CD14-positive monocyte (primary cell): Measurements from ENCODE around the gene SLC12A2. TPM values are rescaled to one million over a fixed set of nuclear protein-coding genes. Genes with fewer than 3 reads are reported as not detected.

Experiments used
- DNase-seq, 3 donors: peaks; one replicate each; pipeline ENCODE4 v3.0.0-alpha.2; 2011 to 2022
- H2AFZ ChIP-seq: 2 replicates; pipeline ENCODE4 v1.6.0; 2012; ENCODE audit warnings: mild to moderate bottlenecking, low read depth, low read length, inconsistent platforms; ENCODE audit not compliant: insufficient read depth, poor library complexity, severe bottlenecking
- H3K27ac ChIP-seq, 2 donors: 1 replicate in 1 of 2; 2 replicates in 1 of 2; pipeline ENCODE4 v1.5.1; 2012 to 2013; ENCODE audit warnings: low read length in 2 of 2, control low read depth in 1 of 2, inconsistent platforms in 1 of 2, low read depth in 1 of 2, mild to moderate bottlenecking in 1 of 2
- H3K27me3 ChIP-seq, 2 donors: one replicate each; pipeline versions ENCODE4 v1.6.0 to v1.6.1; 2011 to 2013; ENCODE audit warnings: low read length in 2 of 2; ENCODE audit not compliant: control insufficient read depth in 2 of 2, insufficient read depth in 2 of 2
- H3K36me3 ChIP-seq, 2 donors: replicated peaks in 1 of 2; 1 replicate in 1 of 2; 2 replicates in 1 of 2; pipeline versions ENCODE4 v1.5.1 to v1.6.1; 2012 to 2013; ENCODE audit warnings: low read length in 2 of 2, control low read depth in 1 of 2, inconsistent platforms in 1 of 2, mild to moderate bottlenecking in 1 of 2; ENCODE audit not compliant: insufficient read depth in 2 of 2, control insufficient read depth in 1 of 2
- H3K4me1 ChIP-seq, 2 donors: 1 replicate in 1 of 2; 2 replicates in 1 of 2; pipeline versions ENCODE4 v1.5.1 to v1.6.1; 2012 to 2013; ENCODE audit warnings: low read length in 2 of 2, control low read depth in 1 of 2, inconsistent platforms in 1 of 2, mild to moderate bottlenecking in 1 of 2, moderate library complexity in 1 of 2; ENCODE audit not compliant: insufficient read depth in 2 of 2, control insufficient read depth in 1 of 2
- H3K4me2 ChIP-seq: replicated peaks from 2 replicates; pipeline ENCODE3; 2012; ENCODE audit warnings: low read length, moderate library complexity, mild to moderate bottlenecking; ENCODE audit not compliant: poor library complexity, severe bottlenecking; ENCODE audit errors: extremely low read depth
- H3K4me3 ChIP-seq, 3 experiments: fragments of 200-600 bp in 1 of 3; sonication (generic) in 1 of 3; replicated peaks in 1 of 3; 1 replicate in 2 of 3; 2 replicates in 1 of 3; pipeline ENCODE4 v1.5.1; 2011 to 2013; ENCODE audit warnings: low read length in 3 of 3, mild to moderate bottlenecking in 3 of 3, control low read depth in 2 of 3, low read depth in 2 of 3, inconsistent platforms in 1 of 3, moderate library complexity in 1 of 3
- H3K79me2 ChIP-seq: 2 replicates; pipeline ENCODE4 v1.6.0; 2012; ENCODE audit warnings: mild to moderate bottlenecking, control low read depth, inconsistent platforms, low read length, moderate library complexity; ENCODE audit not compliant: insufficient read depth
- H3K9ac ChIP-seq: 2 replicates; pipeline ENCODE4 v1.6.0; 2017; ENCODE audit warnings: low read length, mild to moderate bottlenecking; ENCODE audit not compliant: insufficient read depth, poor library complexity, severe bottlenecking
- H3K9me3 ChIP-seq, 2 donors: replicated peaks in 1 of 2; 1 replicate in 1 of 2; 2 replicates in 1 of 2; pipeline versions ENCODE4 v1.5.1 to v1.6.1; 2012 to 2013; ENCODE audit warnings: low read length in 2 of 2, control low read depth in 1 of 2; ENCODE audit not compliant: control insufficient read depth in 1 of 2, insufficient read depth in 1 of 2
- H4K20me1 ChIP-seq: 2 replicates; pipeline ENCODE4 v1.6.0; 2012; ENCODE audit warnings: mild to moderate bottlenecking, low read length, control low read depth, moderate library complexity; ENCODE audit not compliant: insufficient read depth
- H3K27ac Mint-ChIP-seq, 7 donors: one replicate each; pipeline ENCODE4 v1.8.0; 2020; ENCODE audit warnings: mild to moderate bottlenecking in 7 of 7, mixed read lengths in 7 of 7, moderate library complexity in 6 of 7, inconsistent platforms in 2 of 7
- H3K27me3 Mint-ChIP-seq, 3 donors: one replicate each; pipeline ENCODE4 v1.8.0; 2021 to 2022; ENCODE audit warnings: low read depth in 3 of 3, mild to moderate bottlenecking in 3 of 3, mixed read lengths in 3 of 3, moderate library complexity in 3 of 3, inconsistent platforms in 1 of 3
- H3K36me3 Mint-ChIP-seq, 2 donors: one replicate each; pipeline ENCODE4 v1.8.0; 2020; ENCODE audit warnings: mixed read lengths in 2 of 2, inconsistent platforms in 1 of 2, mild to moderate bottlenecking in 1 of 2
- H3K4me1 Mint-ChIP-seq: one replicate; pipeline ENCODE4 v1.8.0; 2020; ENCODE audit warnings: mild to moderate bottlenecking, mixed read lengths
- H3K4me3 Mint-ChIP-seq, 2 donors: one replicate each; pipeline ENCODE4 v1.8.0; 2020; ENCODE audit warnings: mild to moderate bottlenecking in 2 of 2, mixed read lengths in 2 of 2, moderate library complexity in 1 of 2
- H3K9me3 Mint-ChIP-seq, 7 donors: one replicate each; pipeline ENCODE4 v1.8.0; 2020 to 2022; ENCODE audit warnings: mixed read lengths in 7 of 7, mild to moderate bottlenecking in 6 of 7, moderate library complexity in 6 of 7, inconsistent platforms in 2 of 7
- CTCF ChIP-seq: fragments of 200-600 bp; IDR thresholded peaks from one replicate; pipeline ENCODE4 v1.8.0; 2022; ENCODE audit warnings: antibody characterized with exemption, mild to moderate bottlenecking
- WGBS: methylation state at CpG from one replicate; pipeline ENCODE4 v1.1.5; 2013; ENCODE audit warnings: missing lambda C conversion rate; ENCODE audit not compliant: insufficient coverage; 5-methylcytosine and 5-hydroxymethylcytosine counted together
- intact Hi-C, 2 donors: fragments of 100-400 bp; cut with micrococcal nuclease; formaldehyde crosslinking; loops; one replicate each; pipeline versions ENCODE4 v1.15.0 to v1.15.1; 2023
- polyA plus RNA-seq, 3 donors: library from polyadenylated mRNA; depleted of rRNA in 1 of 3; unstranded in 2 of 3; stranded (reverse) in 1 of 3; fragments of 300-500 nt in 2 of 3; fragments of >200 nt in 1 of 3; fragmentation: Illumina TruSeq in 2 of 3; gene quantifications; 1 replicate in 2 of 3; 2 replicates in 1 of 3; pipeline ENCODE4 v1.2.3, GENCODE V29; 2012 to 2021

The SLC12A2 gene
- polyA plus RNA-seq, 3 donors: 1.0 to 1.2 (median 1.0) TPM

DNA sequence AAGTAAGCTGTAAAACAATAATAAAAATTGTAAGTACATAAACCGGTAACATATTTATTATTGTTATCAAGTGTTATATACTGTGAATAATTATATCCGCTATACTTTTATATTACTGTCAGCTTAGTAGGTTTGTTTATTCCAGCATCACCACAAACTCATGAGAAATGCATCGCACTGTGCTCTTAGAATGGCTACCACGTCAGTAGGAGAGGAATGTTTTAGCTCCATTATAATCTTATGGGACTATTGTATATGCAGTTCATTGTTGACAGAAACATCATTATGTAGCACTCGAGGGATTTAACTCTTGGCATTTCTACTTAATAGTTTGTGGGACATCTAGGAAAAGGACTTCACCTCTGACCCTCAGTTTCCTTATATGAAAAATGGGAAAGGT lies 16.4 kb downstream of the SLC12A2 start:
- H3K9me3 ChIP-seq: peaks cover 3 to 7% of the 10 kb centered on the region in 2 donors
- WGBS: no CpG with 5 or more reads among the region's 5 CpGs
- H3K9me3 Mint-ChIP-seq: peaks cover 16 to 26% (median 19%) of the 10 kb centered on the region in 7 donors
- no peaks in the 10 kb centered on the region for H3K27me3 ChIP-seq
- no peaks in the 10 kb centered on the region for H4K20me1 ChIP-seq
- H3K36me3 ChIP-seq: no peaks in the 10 kb centered on the region
- no peak overlapping the region for H3K4me3 ChIP-seq
- H3K4me1 ChIP-seq: no peaks in the 10 kb centered on the region
- H3K79me2 ChIP-seq: no peaks in the 10 kb centered on the region
- H3K27ac Mint-ChIP-seq: no peak overlapping the region
- H3K4me2 ChIP-seq: no peak overlapping the region
- H3K27me3 Mint-ChIP-seq: no peaks in the 10 kb centered on the region
- intact Hi-C loops: no loop called here
- no peak overlapping the region for H3K9ac ChIP-seq
- no peak for TF ChIP-seq CTCF
- H2AFZ ChIP-seq: no peak overlapping the region
- H3K4me3 Mint-ChIP-seq: no peak overlapping the region
- H3K4me1 Mint-ChIP-seq: no peaks in the 10 kb centered on the region
- H3K36me3 Mint-ChIP-seq: peaks cover 0 to 12% of the 10 kb centered on the region in 2 donors
- no peak for DNase-seq
- no peak overlapping the region for H3K27ac ChIP-seq

GRCh38 chr5:128100860-128101557 lies 17.4 kb downstream of the SLC12A2 start:
- Mint-ChIP-seq H3K9me3 (peaks cover 16 to 24% (median 19%) of the 10 kb centered on the region in 7 donors), H3K27ac (no peak overlapping the region), H3K27me3 (no peaks in the 10 kb centered on the region), H3K36me3 (peaks cover 0 to 12% of the 10 kb centered on the region in 2 donors), H3K4me3 (no peak overlapping the region), H3K4me1 (no peaks in the 10 kb centered on the region)
- no peaks in the 10 kb centered on the region for H3K27me3 ChIP-seq
- H3K9ac ChIP-seq: no peak overlapping the region
- H4K20me1 ChIP-seq: no peaks in the 10 kb centered on the region
- no peak for TF ChIP-seq CTCF
- intact Hi-C loops: no loop called here
- H2AFZ ChIP-seq: no peak overlapping the region
- no peaks in the 10 kb centered on the region for H3K4me1 ChIP-seq
- H3K27ac ChIP-seq: no peak overlapping the region
- H3K4me2 ChIP-seq: no peak overlapping the region
- no peaks in the 10 kb centered on the region for H3K36me3 ChIP-seq
- H3K79me2 ChIP-seq: no peaks in the 10 kb centered on the region
- no CpG with 5 or more reads among the region's 5 CpGs for WGBS
- no peak for DNase-seq
- peaks cover 3 to 7% of the 10 kb centered on the region in 2 donors for H3K9me3 ChIP-seq
- H3K4me3 ChIP-seq: no peak overlapping the region
